Lower leg skin (tissue), 3 donors: ENCODE results near the gene PSMB5.

Experiments
- CTCF ChIP-seq, 3 donors: fragments of 450-650 bp; IDR thresholded peaks; one replicate each; pipeline ENCODE4 v1.5.1; 2016; ENCODE audit warnings: antibody characterized with exemption in 3 of 3, mild to moderate bottlenecking in 3 of 3, moderate library complexity in 2 of 3
- POLR2A ChIP-seq, 2 donors: fragments of 450-650 bp; IDR thresholded peaks; one replicate each; pipeline ENCODE4 v1.6.1; 2016 to 2017; ENCODE audit warnings: antibody characterized with exemption in 2 of 2, mild to moderate bottlenecking in 1 of 2, moderate library complexity in 1 of 2

- TF ChIP-seq POLR2A (IDR thresholded peaks at IDR 0.05) (no peak), CTCF (IDR thresholded peaks at IDR 0.05) (no peak)
These were observed 37.3 kb upstream of the PSMB5 start for GRCh38 chr14:23071921-23072539.
